NCI-H226 (cell line): ENCODE data around the gene FAM118A.
"Not testable (repeated sequence)": the region's sequence is repeated elsewhere in the genome, so short reads cannot be mapped to it uniquely, and the experiment has no call there.

Source experiments
- DNase-seq: peaks from one replicate; pipeline ENCODE4 v3.0.0-alpha.2; 2015

Gene FAM118A

GRCh38 chr22:45334528-45334927, 24.8 kb downstream of the FAM118A start:
- DNase-seq: no peak

GRCh38 chr22:45335021-45335818, 25.5 kb downstream of the FAM118A start:
- DNase-seq: no peak

- DNase-seq: no peak
Measured at GRCh38 chr22:45335854-45336522, 26.3 kb downstream of the FAM118A start.

GRCh38 chr22:45336971-45337431, 27.3 kb downstream of the FAM118A start:
- DNase-seq: no peak

GRCh38 chr22:45337536-45337935, 27.8 kb downstream of the FAM118A start:
- no peak for DNase-seq

- no peak for DNase-seq
Measured at GRCh38 chr22:45338795-45339194, 29.1 kb downstream of the FAM118A start.

- no peak for DNase-seq
Measured at GRCh38 chr22:45340323-45340722, 30.6 kb downstream of the FAM118A start.

GRCh38 chr22:45341498-45341897, 31.8 kb downstream of the FAM118A start:
- no peak for DNase-seq

- DNase-seq: no peak
Measured at GRCh38 chr22:45343143-45343542, 33.4 kb downstream of the FAM118A start.

- DNase-seq: no peak
Measured at GRCh38 chr22:45344334-45344733, 34.6 kb downstream of the FAM118A start.

- DNase-seq: no peak
Measured at GRCh38 chr22:45349916-45350315, 40.2 kb downstream of the FAM118A start.

- DNase-seq: no peak
Measured at GRCh38 chr22:45351956-45352355, 42.2 kb downstream of the FAM118A start.

- peak; percentile 15 for DNase-seq
Measured at GRCh38 chr22:45352757-45353156, 43.0 kb downstream of the FAM118A start.

GRCh38 chr22:45353786-45354185, 44.1 kb downstream of the FAM118A start:
- DNase-seq: no peak

- no peak for DNase-seq
Measured at GRCh38 chr22:45357490-45357889, 47.8 kb downstream of the FAM118A start.

- DNase-seq: no peak
Measured at GRCh38 chr22:45358127-45358526, 48.4 kb downstream of the FAM118A start.

- DNase-seq: no peak
Measured at GRCh38 chr22:45359627-45360026, 49.9 kb downstream of the FAM118A start.

GRCh38 chr22:45366713-45367112, 57.0 kb downstream of the FAM118A start:
- DNase-seq: no peak

GRCh38 chr22:45373592-45373991, 63.9 kb downstream of the FAM118A start:
- not testable (repeated sequence) for DNase-seq

- DNase-seq: no peak
Measured at GRCh38 chr22:45376009-45376408, 66.3 kb downstream of the FAM118A start.

GRCh38 chr22:45376703-45377102, 67.0 kb downstream of the FAM118A start:
- DNase-seq: no peak

- no peak for DNase-seq
Measured at GRCh38 chr22:45381348-45381747, 71.6 kb downstream of the FAM118A start.

- DNase-seq: no peak
Measured at GRCh38 chr22:45389546-45389945, 79.8 kb downstream of the FAM118A start.
